PC-3 (cell line): ENCODE results near the gene MYH15. TPM values are rescaled to one million over a fixed set of nuclear protein-coding genes. Genes with fewer than 3 reads are reported as not detected.
A peak's percentile ranks its signal among the peaks of the same experiment; 100 is the strongest.

Experiments
- ATAC-seq: fragments of 200-7000 bp; cut with Tn5 transposase; 2 replicates; pipeline ENCODE4 v1.9.1; 2020; ENCODE audit warnings: mild to moderate bottlenecking, moderate library complexity
- BruUV-seq: library from RNA; stranded (reverse); fragments of 400-500 nt; replicated peaks from 2 replicates; lab custom pipeline; 2021; lab: Mats Ljungman, UMichigan
- CTCF ChIA-PET: fragments of 300-600 bp; sonication (Branson Sonifier 250); formaldehyde crosslinking; loops from one replicate; lab custom pipeline; 2022; ENCODE audit warnings: antibody characterized with exemption; lab: Charles Lee
- POLR2A ChIA-PET: fragments of 300-600 bp; sonication (Branson Sonifier 250); formaldehyde crosslinking; loops from one replicate; lab custom pipeline; 2022; ENCODE audit warnings: antibody characterized with exemption; ENCODE audit not compliant: unreplicated experiment; lab: Charles Lee
- DNase-seq: peaks from one replicate; pipeline ENCODE4 v3.0.0-alpha.2; 2015
- H2AFZ ChIP-seq: fragments of 300-600 bp; sonication (generic); 2 replicates; pipeline ENCODE4 v1.6.0; 2016; ENCODE audit warnings: antibody characterized with exemption, low read length
- H3F3A ChIP-seq: fragments of 300-600 bp; sonication (generic); one replicate; pipeline ENCODE4 v1.6.0; 2017; ENCODE audit warnings: antibody characterized with exemption, low read length, control low read depth, mild to moderate bottlenecking; ENCODE audit not compliant: unreplicated experiment
- H3K27ac ChIP-seq: fragments of 300-600 bp; sonication (generic); 2 replicates; pipeline ENCODE4 v1.5.1; 2016; ENCODE audit warnings: mild to moderate bottlenecking, low read length
- H3K27me3 ChIP-seq: fragments of 300-600 bp; sonication (generic); 2 replicates; pipeline ENCODE4 v1.6.1; 2016; ENCODE audit warnings: low read length, mixed read lengths
- H3K36me3 ChIP-seq: fragments of 300-600 bp; sonication (generic); 2 replicates; pipeline ENCODE4 v1.6.1; 2016; ENCODE audit warnings: low read depth, mixed run types, low read length, mixed read lengths
- H3K4me1 ChIP-seq: fragments of 300-600 bp; sonication (generic); 2 replicates; pipeline ENCODE4 v1.5.1; 2016; ENCODE audit warnings: low read length; ENCODE audit not compliant: insufficient read depth
- H3K4me2 ChIP-seq: fragments of 300-600 bp; sonication (generic); 2 replicates; pipeline ENCODE4 v1.6.0; 2016; ENCODE audit warnings: low read length
- H3K4me3 ChIP-seq: fragments of 300-600 bp; sonication (generic); 2 replicates; pipeline ENCODE4 v1.5.1; 2016; ENCODE audit warnings: mild to moderate bottlenecking, low read length, mixed read lengths
- H3K79me2 ChIP-seq: fragments of 300-600 bp; sonication (generic); 2 replicates; pipeline ENCODE4 v1.6.1; 2017; ENCODE audit warnings: low read length, mixed read lengths
- H3K9ac ChIP-seq: fragments of 300-600 bp; sonication (generic); 2 replicates; pipeline ENCODE4 v1.6.0; 2016; ENCODE audit warnings: mild to moderate bottlenecking, low read length
- H3K9me2 ChIP-seq: fragments of 300-600 bp; sonication (generic); replicated peaks from 2 replicates; pipeline ENCODE4 v1.6.1; 2016; ENCODE audit warnings: mixed run types, low read length, mixed read lengths
- H3K9me3 ChIP-seq: fragments of 300-600 bp; sonication (generic); 2 replicates; pipeline ENCODE4 v1.6.1; 2016; ENCODE audit warnings: low read length, mixed read lengths
- H4K20me1 ChIP-seq: fragments of 300-600 bp; sonication (generic); 2 replicates; pipeline ENCODE4 v1.6.1; 2016; ENCODE audit warnings: low read length, mixed read lengths
- EZH2 ChIP-seq: fragments of 300-600 bp; sonication (generic); IDR thresholded peaks from one replicate; pipeline ENCODE4 v1.6.1; 2017; ENCODE audit warnings: antibody characterized with exemption, mild to moderate bottlenecking, low read length; ENCODE audit not compliant: unreplicated experiment
- EZH2phosphoT487 ChIP-seq: fragments of 300-600 bp; sonication (generic); IDR thresholded peaks from 2 replicates; pipeline ENCODE4 v1.6.1; 2018; ENCODE audit warnings: mild to moderate bottlenecking, antibody characterized with exemption, low read length, borderline replicate concordance
- intact Hi-C: fragments of 100-400 bp; cut with micrococcal nuclease; formaldehyde crosslinking; loops from 2 replicates; pipeline ENCODE4 v1.9.0; 2023
- total RNA-seq: library from RNA; depleted of rRNA; stranded (reverse); fragments of >200 nt; gene quantifications from 2 replicates; pipeline ENCODE4 v1.2.3, GENCODE V29; 2014
- TF ChIP-seq, protein P1 (sequence below): fragments of 300-600 bp; sonication (generic); conservative IDR thresholded peaks from 2 replicates; pipeline ENCODE4 v1.5.1; 2017; ENCODE audit warnings: antibody characterized with exemption, low read depth, mild to moderate bottlenecking, low read length

Gene MYH15
- total RNA-seq, 1 experiment from 2014 or later, result 2.4 TPM

DNA sequence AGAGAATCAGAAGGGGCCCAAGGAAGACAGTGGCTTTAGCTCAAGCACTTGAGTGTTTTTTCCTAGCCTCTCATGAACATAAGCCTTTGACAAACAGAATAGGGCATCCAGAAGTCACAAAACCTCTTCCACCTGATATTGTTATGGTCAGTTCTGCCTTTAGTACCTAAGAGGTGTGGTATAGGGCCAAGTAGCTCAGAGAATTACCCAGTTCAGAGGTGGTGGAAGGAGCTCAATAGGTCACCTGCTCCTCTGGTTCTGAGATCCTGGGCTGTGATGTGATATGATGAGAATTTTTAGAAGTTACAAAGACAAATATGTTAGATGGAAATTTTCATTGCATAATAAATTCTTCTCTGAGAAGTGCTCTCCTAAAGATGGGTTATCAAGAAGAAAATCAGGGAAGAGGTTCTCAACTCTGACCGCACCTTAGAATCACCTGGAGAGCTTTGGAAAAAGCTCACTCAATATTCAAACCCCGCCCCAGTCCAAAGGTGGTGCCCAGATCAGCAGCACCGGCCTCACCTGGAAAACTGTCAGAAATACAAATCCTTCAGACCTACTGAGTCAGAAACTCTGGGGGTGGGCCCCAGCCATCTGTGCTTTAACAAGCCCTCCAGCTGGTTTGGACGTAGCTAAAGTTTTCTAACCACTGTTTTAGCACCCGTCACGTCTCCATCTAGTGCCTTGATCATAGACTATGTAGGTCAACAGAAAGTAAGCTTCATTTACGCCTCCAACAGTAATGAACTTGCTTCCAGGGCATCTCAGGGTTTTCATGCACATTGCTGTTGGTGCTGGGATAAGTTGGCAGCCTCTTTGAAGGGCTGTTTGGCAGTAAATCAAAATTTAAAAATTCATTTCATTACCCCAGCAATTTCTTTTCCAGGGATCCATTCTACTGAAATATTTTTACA, 101.3 kb downstream of the MYH15 start:
- ChIA-PET POLR2A (interaction anchor here (0.6 kb wide), 1 partner anchor 509 kb away, joined by 4 read pairs; no protein-coding TSS in a partner anchor), CTCF (no interaction called here)
- ATAC-seq (no peak), DNase-seq (no peak)
- Histone ChIP-seq H3K4me3 (no peak overlapping the region), H3F3A (no peaks in the 10 kb centered on the region), H3K9me3 (no peaks in the 10 kb centered on the region), H3K36me3 (no peaks in the 10 kb centered on the region), H2AFZ (no peak overlapping the region), H3K9me2 (no peaks in the 10 kb centered on the region), H4K20me1 (no peaks in the 10 kb centered on the region), H3K27me3 (no peaks in the 10 kb centered on the region), H3K9ac (no peak overlapping the region), H3K79me2 (no peaks in the 10 kb centered on the region), H3K4me2 (no peak overlapping the region), H3K27ac (no peak overlapping the region), H3K4me1 (peaks cover 21% of the 10 kb centered on the region)
- intact Hi-C loops, result no loop called here
- TF ChIP-seq EZH2, result no peak
- no TSS peak for BruUV-seq

DNA sequence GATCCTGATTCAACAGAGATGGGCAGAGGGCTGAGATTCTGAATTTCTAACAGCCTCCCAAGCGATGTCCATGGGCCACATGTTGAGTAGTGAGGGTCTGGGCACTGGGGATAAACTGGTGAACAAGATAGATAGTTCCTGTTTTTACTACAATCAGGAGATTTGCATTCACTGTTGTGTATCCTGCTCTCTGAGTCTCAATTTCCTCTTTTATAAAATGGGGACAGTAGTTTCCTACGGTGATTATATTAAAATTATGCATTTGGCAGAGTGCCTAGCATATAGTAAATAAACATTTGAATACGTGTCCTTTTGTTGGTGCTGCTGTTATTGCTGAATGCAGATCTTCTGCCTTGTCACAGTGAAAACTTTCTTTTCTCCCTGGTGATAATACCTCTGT, 102.5 kb downstream of the MYH15 start:
- no TSS peak for BruUV-seq
- POLR2A ChIA-PET, result no interaction called here
- TF ChIP-seq EZH2phosphoT487, result no peak
- TF ChIP-seq EZH2, result no peak
- TF ChIP-seq, protein P1, sequence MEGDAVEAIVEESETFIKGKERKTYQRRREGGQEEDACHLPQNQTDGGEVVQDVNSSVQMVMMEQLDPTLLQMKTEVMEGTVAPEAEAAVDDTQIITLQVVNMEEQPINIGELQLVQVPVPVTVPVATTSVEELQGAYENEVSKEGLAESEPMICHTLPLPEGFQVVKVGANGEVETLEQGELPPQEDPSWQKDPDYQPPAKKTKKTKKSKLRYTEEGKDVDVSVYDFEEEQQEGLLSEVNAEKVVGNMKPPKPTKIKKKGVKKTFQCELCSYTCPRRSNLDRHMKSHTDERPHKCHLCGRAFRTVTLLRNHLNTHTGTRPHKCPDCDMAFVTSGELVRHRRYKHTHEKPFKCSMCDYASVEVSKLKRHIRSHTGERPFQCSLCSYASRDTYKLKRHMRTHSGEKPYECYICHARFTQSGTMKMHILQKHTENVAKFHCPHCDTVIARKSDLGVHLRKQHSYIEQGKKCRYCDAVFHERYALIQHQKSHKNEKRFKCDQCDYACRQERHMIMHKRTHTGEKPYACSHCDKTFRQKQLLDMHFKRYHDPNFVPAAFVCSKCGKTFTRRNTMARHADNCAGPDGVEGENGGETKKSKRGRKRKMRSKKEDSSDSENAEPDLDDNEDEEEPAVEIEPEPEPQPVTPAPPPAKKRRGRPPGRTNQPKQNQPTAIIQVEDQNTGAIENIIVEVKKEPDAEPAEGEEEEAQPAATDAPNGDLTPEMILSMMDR, result no peak
- Histone ChIP-seq H3K9me2 (no peaks in the 10 kb centered on the region), H3K9ac (no peak overlapping the region), H3K4me3 (no peak overlapping the region), H3K79me2 (no peaks in the 10 kb centered on the region), H3K4me1 (peaks cover 20% of the 10 kb centered on the region), H3K9me3 (no peaks in the 10 kb centered on the region), H3K27me3 (no peaks in the 10 kb centered on the region), H2AFZ (no peak overlapping the region), H3K27ac (no peak overlapping the region), H3F3A (no peaks in the 10 kb centered on the region), H3K36me3 (no peaks in the 10 kb centered on the region), H4K20me1 (no peaks in the 10 kb centered on the region), H3K4me2 (no peak overlapping the region)
- DNase-seq (no peak), ATAC-seq (no peak)
- intact Hi-C loops, result loop anchor here (2.0 kb wide), 1 partner anchor 469 kb away; no protein-coding TSS in a partner anchor
- CTCF ChIA-PET, result no interaction called here

DNA sequence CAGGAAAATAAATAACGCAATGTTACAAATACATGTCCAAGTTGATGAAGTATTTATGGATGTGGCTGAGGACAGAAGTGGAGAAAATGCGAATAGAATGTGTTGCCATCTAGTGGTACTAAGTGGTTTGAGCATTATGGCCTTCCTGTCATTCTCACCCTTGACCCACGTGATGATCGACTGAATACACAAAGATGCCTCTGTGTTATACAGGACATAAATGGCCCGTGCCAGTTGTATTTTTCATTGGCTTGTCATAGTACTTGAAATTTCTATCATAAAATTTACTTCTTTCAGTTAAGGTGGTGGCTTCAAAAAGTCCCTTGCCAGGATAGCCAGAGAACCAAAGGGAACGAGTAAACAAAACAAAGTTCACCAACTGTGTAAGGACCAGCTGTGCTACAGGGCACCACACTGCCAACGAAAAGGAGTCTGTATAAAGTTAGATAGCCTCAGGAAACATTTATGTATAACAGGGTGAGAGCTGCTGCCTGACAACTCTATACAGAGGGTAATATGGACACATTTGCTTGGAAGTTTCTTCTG, 103.7 kb downstream of the MYH15 start:
- H3K9me3 ChIP-seq, result no peaks in the 10 kb centered on the region
- H3K4me2 ChIP-seq, result no peak overlapping the region
- H2AFZ ChIP-seq, result no peak overlapping the region
- DNase-seq (peak; percentile 74), ATAC-seq (peak; percentile 89)
- no peak overlapping the region for H3K9ac ChIP-seq
- no peaks in the 10 kb centered on the region for H3K79me2 ChIP-seq
- H3K36me3 ChIP-seq, result no peaks in the 10 kb centered on the region
- no peaks in the 10 kb centered on the region for H3K9me2 ChIP-seq
- BruUV-seq, result no TSS peak
- H3K4me3 ChIP-seq, result no peak overlapping the region
- H4K20me1 ChIP-seq, result no peaks in the 10 kb centered on the region
- ChIA-PET CTCF (no interaction called here), POLR2A (no interaction called here)
- H3K27ac ChIP-seq, result no peak overlapping the region
- H3F3A ChIP-seq, result no peaks in the 10 kb centered on the region
- H3K27me3 ChIP-seq, result no peaks in the 10 kb centered on the region
- TF ChIP-seq, protein P1, result peak; percentile 80
- no peak for TF ChIP-seq EZH2
- intact Hi-C loops, result loop anchor here (1.0 to 2.0 kb wide), 6 partner anchors 71 to 468 kb away; partner anchors contain the start of gene IFT57
- H3K4me1 ChIP-seq, result peaks cover 9% of the 10 kb centered on the region
